H9 (cell line): ENCODE measurements around the gene CCDC18. TPM values are rescaled to one million over a fixed set of nuclear protein-coding genes. Genes with fewer than 3 reads are reported as not detected.

Experiments used
- DNase-seq: peaks from one replicate; pipeline ENCODE4 v3.0.0-alpha.2; 2017
- H2AFZ ChIP-seq: one replicate; pipeline ENCODE4 v1.6.1; 2013; ENCODE audit warnings: mild to moderate bottlenecking, low read length, control low read depth, moderate library complexity
- H2AK5ac ChIP-seq: 2 replicates; pipeline ENCODE4 v1.6.1; 2013; ENCODE audit warnings: low read length, control low read depth, mixed read lengths; ENCODE audit not compliant: insufficient read length
- H2BK120ac ChIP-seq: one replicate; pipeline ENCODE4 v1.6.1; 2013; ENCODE audit warnings: low read depth, mild to moderate bottlenecking, low read length, control low read depth, inconsistent platforms; ENCODE audit not compliant: poor library complexity, severe bottlenecking
- H2BK12ac ChIP-seq: 2 replicates; pipeline ENCODE4 v1.6.1; 2013; ENCODE audit warnings: low read length, control low read depth, mixed read lengths, low read depth; ENCODE audit not compliant: insufficient read length
- H2BK15ac ChIP-seq: 2 replicates; pipeline ENCODE4 v1.6.1; 2013; ENCODE audit warnings: low read depth, low read length, control low read depth
- H2BK20ac ChIP-seq: one replicate; pipeline ENCODE4 v1.6.1; 2013; ENCODE audit warnings: low read depth, mild to moderate bottlenecking, low read length, control low read depth, inconsistent platforms; ENCODE audit not compliant: poor library complexity, severe bottlenecking
- H2BK5ac ChIP-seq: 2 replicates; pipeline ENCODE4 v1.6.1; 2013; ENCODE audit warnings: low read length, control low read depth, mixed read lengths; ENCODE audit not compliant: insufficient read length
- H3K14ac ChIP-seq: 2 replicates; pipeline ENCODE4 v1.6.1; 2013; ENCODE audit warnings: low read length, control low read depth; ENCODE audit not compliant: insufficient read depth
- H3K18ac ChIP-seq: 2 replicates; pipeline ENCODE4 v1.6.1; 2013; ENCODE audit warnings: low read depth, mild to moderate bottlenecking, mixed read lengths, low read length, control low read depth; ENCODE audit not compliant: insufficient read length
- H3K23ac ChIP-seq: 2 replicates; pipeline ENCODE4 v1.6.1; 2013; ENCODE audit warnings: low read length, control low read depth, mixed read lengths, low read depth; ENCODE audit not compliant: insufficient read length
- H3K23me2 ChIP-seq: 2 replicates; pipeline ENCODE4 v1.6.1; 2013; ENCODE audit warnings: low read depth, mild to moderate bottlenecking, mixed read lengths, low read length, control low read depth; ENCODE audit not compliant: insufficient read length, poor library complexity, severe bottlenecking
- H3K27ac ChIP-seq: 2 replicates; pipeline ENCODE4 v1.5.1; 2013; ENCODE audit warnings: low read length, control low read depth, mixed read lengths, low read depth; ENCODE audit not compliant: insufficient read length
- H3K27me3 ChIP-seq: 2 replicates; pipeline ENCODE4 v1.6.1; 2013; ENCODE audit warnings: low read length, control low read depth, inconsistent platforms; ENCODE audit not compliant: insufficient read depth
- H3K4ac ChIP-seq: 2 replicates; pipeline ENCODE4 v1.6.1; 2013; ENCODE audit warnings: low read depth, mild to moderate bottlenecking, control low read depth, inconsistent platforms, low read length, moderate library complexity
- H3K4me1 ChIP-seq: 2 replicates; pipeline ENCODE4 v1.6.1; 2013; ENCODE audit warnings: low read length, control low read depth, inconsistent platforms; ENCODE audit not compliant: insufficient read depth
- H3K4me2 ChIP-seq: 2 replicates; pipeline ENCODE4 v1.6.1; 2013; ENCODE audit warnings: low read length, control low read depth, mixed read lengths; ENCODE audit not compliant: insufficient read length, insufficient read depth
- H3K56ac ChIP-seq: 2 replicates; pipeline ENCODE4 v1.6.1; 2013; ENCODE audit warnings: low read depth, mild to moderate bottlenecking, mixed read lengths, low read length, control low read depth; ENCODE audit not compliant: insufficient read length
- H3K79me1 ChIP-seq: 2 replicates; pipeline ENCODE4 v1.6.1; 2013; ENCODE audit warnings: low read depth, mild to moderate bottlenecking, moderate library complexity, low read length, control low read depth, inconsistent platforms; ENCODE audit not compliant: insufficient read depth, poor library complexity, severe bottlenecking
- H3K79me2 ChIP-seq: 2 replicates; pipeline ENCODE4 v1.6.1; 2013; ENCODE audit warnings: low read length, control low read depth, inconsistent platforms; ENCODE audit not compliant: insufficient read depth
- H3K9ac ChIP-seq: 2 replicates; pipeline ENCODE4 v1.6.1; 2013; ENCODE audit warnings: low read length, control low read depth, mixed read lengths; ENCODE audit not compliant: insufficient read length; ENCODE audit errors: extremely low read depth
- H3K9me3 ChIP-seq: one replicate; pipeline ENCODE4 v1.6.1; 2013; ENCODE audit warnings: low read depth, low read length, inconsistent platforms; ENCODE audit not compliant: control insufficient read depth
- H3T11ph ChIP-seq: one replicate; pipeline ENCODE4 v1.6.1; 2013; ENCODE audit warnings: mild to moderate bottlenecking, low read length, control low read depth, inconsistent platforms
- H4K20me1 ChIP-seq: one replicate; pipeline ENCODE4 v1.6.1; 2013; ENCODE audit not compliant: control insufficient read depth, insufficient read length, insufficient read depth
- H4K5ac ChIP-seq: 2 replicates; pipeline ENCODE4 v1.6.1; 2013; ENCODE audit warnings: low read depth, mild to moderate bottlenecking, mixed read lengths, low read length, control low read depth; ENCODE audit not compliant: insufficient read length
- H4K8ac ChIP-seq: replicated peaks from 2 replicates; pipeline ENCODE4 v1.6.1; 2013; ENCODE audit warnings: low read length, control low read depth, mixed read lengths, low read depth; ENCODE audit not compliant: insufficient read length
- H4K91ac ChIP-seq: 2 replicates; pipeline ENCODE4 v1.6.1; 2013; ENCODE audit warnings: low read depth, mild to moderate bottlenecking, moderate library complexity, mixed read lengths, low read length, control low read depth; ENCODE audit not compliant: insufficient read length
- H3K27ac Mint-ChIP-seq, 3 experiments: 2 replicates in 2 of 3; 3 replicates in 1 of 3; pipeline ENCODE4 v1.8.0; 2020 to 2021; ENCODE audit warnings: mixed read lengths in 3 of 3, mild to moderate bottlenecking in 1 of 3, moderate library complexity in 1 of 3
- H3K27me3 Mint-ChIP-seq: 2 replicates; pipeline ENCODE4 v1.8.0; 2021; ENCODE audit warnings: low read depth, mild to moderate bottlenecking, moderate library complexity, mixed read lengths
- H3K36me3 Mint-ChIP-seq, 3 experiments: 2 replicates in 2 of 3; 3 replicates in 1 of 3; pipeline ENCODE4 v1.8.0; 2020 to 2021; ENCODE audit warnings: low read depth in 3 of 3, mixed read lengths in 3 of 3; ENCODE audit not compliant: insufficient read depth in 1 of 3
- H3K4me1 Mint-ChIP-seq, 2 experiments: 2 replicates each; pipeline ENCODE4 v1.8.0; 2020; ENCODE audit warnings: mixed read lengths in 2 of 2
- H3K4me3 Mint-ChIP-seq, 2 experiments: 2 replicates in 1 of 2; 3 replicates in 1 of 2; pipeline ENCODE4 v1.8.0; 2020 to 2021; ENCODE audit warnings: mild to moderate bottlenecking in 2 of 2, mixed read lengths in 2 of 2, moderate library complexity in 1 of 2
- H3K9me3 Mint-ChIP-seq, 2 experiments: 2 replicates in 1 of 2; 3 replicates in 1 of 2; pipeline ENCODE4 v1.8.0; 2020; ENCODE audit warnings: mild to moderate bottlenecking in 2 of 2, mixed read lengths in 2 of 2, moderate library complexity in 1 of 2
- CTCF ChIP-seq: fragments of 200-600 bp; sonication (generic); conservative IDR thresholded peaks from 3 replicates; pipeline ENCODE4 v1.8.0; 2021; ENCODE audit warnings: antibody characterized with exemption, mild to moderate bottlenecking
- WGBS: extraction: QIAGEN DNeasy Blood & Tissue Kit; methylation state at CpG from one replicate; pipeline ENCODE4 v1.1.7; 2013; ENCODE audit warnings: missing lambda C conversion rate, low lambda C conversion rate, mixed read lengths; ENCODE audit not compliant: insufficient read length; ENCODE audit errors: extremely low coverage; 5-methylcytosine and 5-hydroxymethylcytosine counted together
- total RNA-seq: library from RNA; stranded (reverse); gene quantifications from 2 replicates; pipeline ENCODE4 v1.2.1, GENCODE V29; 2021

CCDC18 gene
- total RNA-seq, 1 experiment from 2014 or later = 19.5 TPM

- no peak overlapping the region for H3K18ac ChIP-seq
- no peaks in the 10 kb centered on the region for H3K27me3 ChIP-seq
- no peak overlapping the region for H2AK5ac ChIP-seq
- no peaks in the 10 kb centered on the region for H3K79me2 ChIP-seq
- H2AFZ ChIP-seq = no peak overlapping the region
- H3K14ac ChIP-seq = no peak overlapping the region
- H3K4me1 ChIP-seq = no peaks in the 10 kb centered on the region
- no peak overlapping the region for H3K4me2 ChIP-seq
- no peak overlapping the region for H3K56ac ChIP-seq
- no peak overlapping the region for H3K4me3 Mint-ChIP-seq
- H4K91ac ChIP-seq = no peak overlapping the region
- no peak overlapping the region for H3K27ac Mint-ChIP-seq
- H3K4me1 Mint-ChIP-seq = peaks cover 11 to 15% of the 10 kb centered on the region in 2 experiments
- no peaks in the 10 kb centered on the region for H3K23me2 ChIP-seq
- H3K9me3 Mint-ChIP-seq = peaks cover 6 to 7% of the 10 kb centered on the region in 2 experiments
- no peak overlapping the region for H4K8ac ChIP-seq
- H3K9me3 ChIP-seq = no peaks in the 10 kb centered on the region
- H3K9ac ChIP-seq = no peak overlapping the region
- H2BK12ac ChIP-seq = no peak overlapping the region
- H3K27me3 Mint-ChIP-seq = no peaks in the 10 kb centered on the region; the same call in 1 of the 2 replicates
- no peak overlapping the region for H3K27ac ChIP-seq
- no peak overlapping the region for H3K4ac ChIP-seq
- H3T11ph ChIP-seq = no peak overlapping the region
- H2BK15ac ChIP-seq = no peak overlapping the region
- no CpG with 5 or more reads among the region's 2 CpGs for WGBS
- no peak for TF ChIP-seq CTCF
- no peak overlapping the region for H2BK20ac ChIP-seq
- DNase-seq = no peak
- no peaks in the 10 kb centered on the region for H3K79me1 ChIP-seq
- H4K20me1 ChIP-seq = no peaks in the 10 kb centered on the region
- no peak overlapping the region for H4K5ac ChIP-seq
- no peak overlapping the region for H3K23ac ChIP-seq
- no peak overlapping the region for H2BK5ac ChIP-seq
- H3K36me3 Mint-ChIP-seq = peaks cover 13 to 25% (median 14%) of the 10 kb centered on the region in 3 experiments
- H2BK120ac ChIP-seq = no peak overlapping the region
These were observed 75.9 kb downstream of the CCDC18 start for GRCh38 chr1:93256433-93256832.
